ENCODE data around the gene GLYR1.

DNA sequence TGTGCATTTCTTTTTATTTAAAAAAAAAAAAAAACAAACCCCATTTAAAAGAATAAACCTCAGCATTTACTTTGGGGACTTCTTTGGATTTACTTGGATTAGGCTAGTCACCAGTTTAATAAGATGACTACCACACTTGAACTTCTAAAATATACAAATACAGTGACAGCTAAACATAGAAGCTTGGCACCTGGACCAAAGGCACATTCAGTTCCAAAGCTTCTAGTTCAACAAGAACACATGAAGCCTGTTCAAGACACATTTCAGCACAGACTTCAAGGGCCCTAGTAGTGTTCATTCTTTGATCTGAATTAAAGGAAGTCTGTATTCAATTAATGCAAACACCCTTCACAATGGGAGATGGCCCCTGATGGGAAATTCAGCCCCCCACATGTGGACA is 33.0 kb downstream of the GLYR1 start:
- no peak for TF ChIP-seq EZH2 (IDR thresholded peaks at IDR 0.05; ENCODE audit: borderline replicate concordance, insufficient read depth, low read length, poor library complexity, severe bottlenecking)
- no peak for TF ChIP-seq CTCF (IDR thresholded peaks at IDR 0.05; ENCODE audit: poor library complexity, severe bottlenecking)

All from neural cell (in vitro differentiated cells).